CD4-positive, alpha-beta memory T cell (primary cell): ENCODE data around the gene PRDX3. TPM values are rescaled to one million over a fixed set of nuclear protein-coding genes. Genes with fewer than 3 reads are reported as not detected.

Source experiments
- CTCF ChIA-PET: fragments of 350-600 bp; sonication (Branson Sonifier 250); formaldehyde crosslinking; loops from one replicate; lab custom pipeline; 2021; ENCODE audit warnings: inconsistent platforms; ENCODE audit not compliant: partially characterized antibody; lab: Charles Lee
- POLR2A ChIA-PET: fragments of 350-600 bp; sonication (Branson Sonifier 250); formaldehyde crosslinking; loops from one replicate; lab custom pipeline; 2021; ENCODE audit not compliant: partially characterized antibody; lab: Charles Lee
- DNase-seq, 5 donors: peaks; one replicate each; pipeline versions ENCODE4 v3.0.0 to v3.0.0-alpha.2; 2020 to 2022; ENCODE audit warnings: mixed read lengths in 1 of 5
- H3K27ac ChIP-seq: one replicate; pipeline ENCODE4 v1.7.0; 2013; ENCODE audit warnings: low read depth, low read length
- H3K27me3 ChIP-seq: 2 replicates; pipeline ENCODE4 v1.7.0; 2013; ENCODE audit warnings: mild to moderate bottlenecking, low read length, moderate library complexity; ENCODE audit not compliant: insufficient read depth
- H3K36me3 ChIP-seq: 2 replicates; pipeline ENCODE4 v1.7.0; 2013; ENCODE audit warnings: mild to moderate bottlenecking, low read length, moderate library complexity; ENCODE audit not compliant: insufficient read depth
- H3K4me1 ChIP-seq: 2 replicates; pipeline ENCODE4 v1.7.0; 2013; ENCODE audit warnings: mild to moderate bottlenecking, low read length, moderate library complexity; ENCODE audit not compliant: insufficient read depth
- H3K4me3 ChIP-seq, 2 donors: one replicate each; pipeline ENCODE4 v1.7.0; 2013; ENCODE audit warnings: low read length in 2 of 2, mild to moderate bottlenecking in 1 of 2
- H3K9me3 ChIP-seq, 2 donors: one replicate each; pipeline ENCODE4 v1.7.0; 2013; ENCODE audit warnings: low read length in 2 of 2, control low read depth in 1 of 2; ENCODE audit not compliant: control insufficient read depth in 1 of 2
- H3K27ac Mint-ChIP-seq, 7 donors: one replicate each; pipeline ENCODE4 v1.8.0; 2020 to 2021; ENCODE audit warnings: mixed read lengths in 7 of 7, mild to moderate bottlenecking in 6 of 7, inconsistent platforms in 3 of 7, moderate library complexity in 3 of 7
- H3K27me3 Mint-ChIP-seq, 2 donors: one replicate each; pipeline ENCODE4 v1.8.0; 2020 to 2021; ENCODE audit warnings: mixed read lengths in 2 of 2
- H3K36me3 Mint-ChIP-seq, 2 donors: one replicate each; pipeline ENCODE4 v1.8.0; 2020 to 2021; ENCODE audit warnings: mixed read lengths in 2 of 2, inconsistent platforms in 1 of 2, mild to moderate bottlenecking in 1 of 2
- H3K4me1 Mint-ChIP-seq, 4 donors: one replicate each; pipeline ENCODE4 v1.8.0; 2020 to 2021; ENCODE audit warnings: mixed read lengths in 4 of 4, mild to moderate bottlenecking in 1 of 4
- H3K4me3 Mint-ChIP-seq, 8 donors: one replicate each; pipeline ENCODE4 v1.8.0; 2020 to 2021; ENCODE audit warnings: mixed read lengths in 8 of 8, mild to moderate bottlenecking in 7 of 8, moderate library complexity in 6 of 8, inconsistent platforms in 3 of 8
- H3K9me3 Mint-ChIP-seq, 8 donors: one replicate each; pipeline ENCODE4 v1.8.0; 2020 to 2021; ENCODE audit warnings: mixed read lengths in 8 of 8, mild to moderate bottlenecking in 5 of 8, inconsistent platforms in 3 of 8, moderate library complexity in 1 of 8
- intact Hi-C: fragments of 100-400 bp; cut with micrococcal nuclease; formaldehyde crosslinking; loops from one replicate; pipeline ENCODE4 v1.15.1; 2023
- polyA plus RNA-seq, 2 donors: library from polyadenylated mRNA; unstranded; fragments of 300-500 nt; fragmentation: Illumina TruSeq; gene quantifications; one replicate each; pipeline ENCODE4 v1.2.3, GENCODE V29; 2021
- total RNA-seq, 2 experiments: library from RNA; stranded (reverse); gene quantifications; one replicate each; pipeline ENCODE4 v1.2.3, GENCODE V29; 2021

PRDX3 gene
- total and polyA plus RNA-seq, 4 experiments from 2014 or later = 34.3 to 127 (median 81.6) TPM

DNA sequence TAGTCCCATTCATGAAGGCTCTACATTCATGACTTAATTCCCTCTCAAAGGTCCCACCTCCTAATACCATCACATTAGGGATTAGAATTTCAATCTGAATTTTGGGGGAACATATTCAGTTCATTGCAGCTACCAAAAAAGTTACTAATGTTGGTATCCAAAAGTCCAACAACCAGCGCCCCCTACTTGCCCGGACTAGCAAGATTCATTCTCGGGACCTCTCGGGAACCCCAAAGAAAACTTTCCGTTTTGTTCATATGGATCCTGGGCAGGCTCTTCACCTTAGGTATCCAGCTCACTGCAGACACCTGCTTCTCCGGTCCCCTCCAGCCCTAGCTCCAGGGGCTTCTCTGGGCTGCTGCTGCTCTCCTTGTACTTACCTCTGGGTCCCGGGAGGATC, 19.8 kb upstream of the PRDX3 start:
- Histone ChIP-seq H3K36me3 (no peaks in the 10 kb centered on the region), H3K4me1 (no peaks in the 10 kb centered on the region), H3K27me3 (no peaks in the 10 kb centered on the region), H3K4me3 (no peak overlapping the region), H3K27ac (no peak overlapping the region), H3K9me3 (no peaks in the 10 kb centered on the region)
- POLR2A ChIA-PET = interaction anchor here (1.1 to 1.5 kb wide), 2 partner anchors 19 to 217 kb away, joined by 3 read pairs; partner anchors contain the start of gene PRDX3
- CTCF ChIA-PET = interaction anchor here (0.7 to 3.4 kb wide), 29 partner anchors 8 to 404 kb away, joined by 3 to 59 read pairs (median 5); partner anchors contain the start of genes EIF3A, GRK5, PRDX3 and RGS10
- peak in 1 of 5 donors; percentile 24 for DNase-seq
- no peaks in the 10 kb centered on the region for H3K9me3 Mint-ChIP-seq
- peaks cover 0 to 1% (median 0%) of the 10 kb centered on the region in 4 donors for H3K4me1 Mint-ChIP-seq
- intact Hi-C loops = loop anchor here (1.0 to 2.0 kb wide), 2 partner anchors 59 to 344 kb away; partner anchors contain the start of gene RGS10
- no peaks in the 10 kb centered on the region for H3K36me3 Mint-ChIP-seq
- no peak overlapping the region for H3K4me3 Mint-ChIP-seq
- H3K27ac Mint-ChIP-seq = peak overlapping the region in 1 of 7 donors; percentile 53
- no peaks in the 10 kb centered on the region for H3K27me3 Mint-ChIP-seq

DNA sequence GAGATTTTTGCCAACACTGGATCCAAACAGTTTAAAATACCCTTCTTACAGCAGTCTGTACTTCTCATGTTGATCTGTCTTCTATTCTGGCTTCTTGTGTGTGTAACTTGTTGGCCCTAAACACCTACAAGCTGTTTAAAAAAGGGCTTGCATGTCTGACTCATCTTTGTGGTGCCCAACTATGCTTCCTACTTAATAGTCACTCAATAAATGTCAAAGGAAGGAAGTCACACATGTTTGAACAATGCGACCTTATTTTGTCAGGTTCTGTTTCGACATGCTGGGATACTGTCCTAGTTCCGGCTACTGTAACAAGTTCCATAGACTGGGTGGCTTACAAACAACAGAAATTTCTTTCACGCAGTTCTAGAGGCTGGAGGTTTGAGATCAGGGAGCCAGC, 19.3 kb upstream of the PRDX3 start:
- no peaks in the 10 kb centered on the region for H3K36me3 ChIP-seq
- intact Hi-C loops = loop anchor here (1.0 to 2.0 kb wide), 2 partner anchors 59 to 345 kb away; partner anchors contain the start of gene RGS10
- no peak overlapping the region for H3K4me3 Mint-ChIP-seq
- DNase-seq = no peak
- no peaks in the 10 kb centered on the region for H3K9me3 ChIP-seq
- no peaks in the 10 kb centered on the region for H3K27me3 Mint-ChIP-seq
- no peaks in the 10 kb centered on the region for H3K36me3 Mint-ChIP-seq
- H3K4me1 ChIP-seq = no peaks in the 10 kb centered on the region
- no peaks in the 10 kb centered on the region for H3K9me3 Mint-ChIP-seq
- H3K27ac Mint-ChIP-seq = no peak overlapping the region
- CTCF ChIA-PET = interaction anchor here (0.7 to 3.4 kb wide), 18 partner anchors 8 to 404 kb away, joined by 3 to 59 read pairs (median 4); partner anchors contain the start of genes PRDX3, RGS10 and SFXN4
- H3K27ac ChIP-seq = no peak overlapping the region
- no peak overlapping the region for H3K4me3 ChIP-seq
- H3K4me1 Mint-ChIP-seq = peaks cover 0 to 1% (median 0%) of the 10 kb centered on the region in 4 donors
- H3K27me3 ChIP-seq = no peaks in the 10 kb centered on the region
- POLR2A ChIA-PET = interaction anchor here (1.1 kb wide), 1 partner anchor 19 kb away, joined by 3 read pairs; the partner anchor contains the start of gene PRDX3

DNA sequence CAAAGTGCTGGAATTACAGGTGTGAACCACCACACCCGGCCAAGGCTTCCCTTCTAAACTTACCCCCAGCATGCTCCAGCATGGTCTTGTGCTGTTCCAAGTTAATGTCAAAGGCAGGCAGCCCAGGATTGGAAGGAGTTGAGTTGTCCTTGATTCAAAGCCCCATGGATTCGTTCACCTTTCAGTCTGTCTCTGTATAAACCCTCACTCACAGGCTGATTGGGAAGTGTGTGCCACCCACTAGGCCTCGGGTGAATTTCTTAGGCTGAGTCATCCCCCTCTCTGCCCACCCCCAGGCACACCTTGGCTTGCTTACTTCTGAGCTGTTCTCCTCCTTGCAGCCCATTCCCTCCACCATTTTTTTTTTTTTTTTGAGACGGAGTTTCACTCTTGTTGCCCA, 13.3 kb upstream of the PRDX3 start:
- ChIA-PET POLR2A (no interaction called here), CTCF (no interaction called here)
- peaks cover 12% of the 10 kb centered on the region for H3K4me1 ChIP-seq
- no peak overlapping the region for H3K27ac ChIP-seq
- Mint-ChIP-seq H3K9me3 (no peaks in the 10 kb centered on the region), H3K36me3 (no peaks in the 10 kb centered on the region), H3K4me3 (no peak overlapping the region), H3K27ac (no peak overlapping the region), H3K27me3 (no peaks in the 10 kb centered on the region), H3K4me1 (peaks cover 8 to 17% (median 10%) of the 10 kb centered on the region in 4 donors)
- H3K36me3 ChIP-seq = no peaks in the 10 kb centered on the region
- H3K27me3 ChIP-seq = no peaks in the 10 kb centered on the region
- no peak for DNase-seq
- H3K4me3 ChIP-seq = no peak overlapping the region
- H3K9me3 ChIP-seq = no peaks in the 10 kb centered on the region
- intact Hi-C loops = no loop called here

DNA sequence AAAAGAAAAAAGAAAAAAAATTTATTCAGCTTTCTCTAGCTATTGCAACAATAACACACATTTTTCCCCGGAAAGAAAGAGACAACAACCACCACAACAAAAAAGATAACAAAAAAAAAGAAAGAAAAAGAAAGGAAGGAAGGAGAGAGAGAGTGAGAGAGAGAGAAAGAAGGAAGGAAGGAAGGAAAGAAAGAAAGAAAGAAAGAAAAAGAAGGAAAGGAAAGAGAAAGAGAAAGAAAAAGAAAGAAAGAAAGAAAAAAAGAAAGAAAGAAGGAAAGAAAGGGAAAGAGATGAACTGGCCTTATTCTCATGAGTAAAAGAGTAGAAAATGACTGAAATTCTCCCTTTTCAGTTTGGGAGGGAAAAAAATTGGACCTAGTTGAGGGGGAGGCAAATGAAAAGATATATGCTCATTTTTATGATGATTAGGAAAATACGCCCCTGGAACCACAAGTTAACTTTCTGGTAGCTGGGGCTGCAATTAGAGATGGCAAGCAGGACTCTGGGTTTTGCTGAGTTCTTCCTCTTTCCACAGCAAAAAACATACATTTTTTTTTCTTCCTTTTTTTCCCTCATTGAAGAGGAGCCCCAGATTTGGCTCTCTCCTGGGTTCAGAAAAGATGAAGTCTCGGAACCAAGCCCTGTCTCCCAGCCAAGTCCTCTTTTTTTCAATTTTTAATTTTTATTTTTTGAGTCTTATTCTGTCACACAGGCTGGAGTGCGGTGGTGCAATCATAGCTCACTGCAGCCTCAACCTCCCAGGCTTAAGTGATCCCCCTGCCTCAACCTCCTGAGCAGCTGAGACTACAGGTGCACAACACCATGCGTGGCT, 12.6 kb upstream of the PRDX3 start:
- Mint-ChIP-seq H3K27me3 (no peaks in the 10 kb centered on the region), H3K9me3 (no peaks in the 10 kb centered on the region), H3K36me3 (no peaks in the 10 kb centered on the region), H3K27ac (no peak overlapping the region), H3K4me1 (peaks cover 8 to 17% (median 10%) of the 10 kb centered on the region in 4 donors), H3K4me3 (no peak overlapping the region)
- ChIA-PET POLR2A (interaction anchor here (1.1 kb wide), 1 partner anchor 12 kb away, joined by 3 read pairs; the partner anchor contains the start of gene PRDX3), CTCF (interaction anchor here (1.2 to 2.7 kb wide), 4 partner anchors 8 to 254 kb away, joined by 3 to 18 read pairs (median 6); partner anchors contain the start of gene GRK5)
- H3K4me3 ChIP-seq = no peak overlapping the region
- no peak for DNase-seq
- intact Hi-C loops = no loop called here
- H3K36me3 ChIP-seq = no peaks in the 10 kb centered on the region
- no peak overlapping the region for H3K27ac ChIP-seq
- H3K4me1 ChIP-seq = peaks cover 12% of the 10 kb centered on the region
- H3K9me3 ChIP-seq = no peaks in the 10 kb centered on the region
- H3K27me3 ChIP-seq = no peaks in the 10 kb centered on the region

DNA sequence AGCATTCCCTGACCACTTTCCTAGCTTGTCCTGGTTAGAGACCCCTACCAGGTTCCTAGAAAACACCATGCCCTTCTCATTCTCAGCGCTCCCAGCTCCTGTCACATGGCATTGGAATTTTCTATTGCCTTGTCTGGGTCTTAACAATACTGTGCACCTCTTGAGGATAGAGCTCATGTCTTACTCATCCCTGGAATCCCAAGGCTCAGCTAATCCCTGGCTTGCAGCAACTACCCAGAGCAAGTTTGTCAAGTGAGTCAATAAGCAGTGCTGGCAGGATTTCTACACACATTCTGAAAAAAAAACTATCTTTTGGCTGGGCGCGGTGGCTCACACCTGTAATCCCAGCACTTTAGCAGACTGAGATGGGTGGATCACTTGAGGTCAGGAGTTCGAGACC, 11.7 kb upstream of the PRDX3 start:
- Histone ChIP-seq H3K4me1 (peaks cover 12% of the 10 kb centered on the region), H3K27ac (no peak overlapping the region), H3K36me3 (no peaks in the 10 kb centered on the region), H3K27me3 (no peaks in the 10 kb centered on the region), H3K4me3 (no peak overlapping the region), H3K9me3 (no peaks in the 10 kb centered on the region)
- H3K27me3 Mint-ChIP-seq = no peaks in the 10 kb centered on the region
- H3K4me1 Mint-ChIP-seq = peaks cover 8 to 17% (median 10%) of the 10 kb centered on the region in 4 donors
- H3K4me3 Mint-ChIP-seq = no peak overlapping the region
- ChIA-PET POLR2A (interaction anchor here (1.1 kb wide), 2 partner anchors 11 to 17 kb away, joined by 3 to 6 read pairs; partner anchors contain the start of genes GRK5 and PRDX3), CTCF (interaction anchor here (0.6 to 2.7 kb wide), 8 partner anchors 8 to 394 kb away, joined by 3 to 18 read pairs (median 4); partner anchors contain the start of gene GRK5)
- no peaks in the 10 kb centered on the region for H3K36me3 Mint-ChIP-seq
- intact Hi-C loops = no loop called here
- no peaks in the 10 kb centered on the region for H3K9me3 Mint-ChIP-seq
- DNase-seq = no peak
- H3K27ac Mint-ChIP-seq = peak overlapping the region in 2 of 7 donors; percentile 66 to 68

DNA sequence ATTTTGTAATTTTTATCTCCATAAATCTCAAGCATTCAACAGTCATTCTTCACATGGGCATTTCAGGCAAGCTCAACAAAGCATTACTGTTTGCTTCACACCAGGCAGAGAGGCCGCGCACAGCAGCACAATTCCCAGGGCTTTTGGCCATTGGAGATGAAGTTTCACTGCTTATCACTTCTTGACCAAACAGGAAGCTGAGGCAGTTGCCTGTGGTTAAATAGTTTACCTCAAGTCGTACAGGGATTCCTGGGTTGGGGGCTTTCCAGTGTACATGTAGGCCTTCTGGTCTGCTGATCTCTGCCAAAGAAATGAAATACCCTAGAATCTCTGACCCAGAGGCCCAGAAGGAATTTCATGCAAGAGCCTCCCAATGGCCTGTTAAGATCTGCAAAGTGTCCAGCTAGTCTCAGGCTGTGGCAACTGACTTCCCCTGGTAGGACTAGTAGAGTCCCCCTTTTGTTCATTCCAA, 11.2 kb upstream of the PRDX3 start:
- H3K9me3 ChIP-seq = no peaks in the 10 kb centered on the region
- H3K36me3 Mint-ChIP-seq = no peaks in the 10 kb centered on the region
- no peak overlapping the region for H3K27ac Mint-ChIP-seq
- peak in 1 of 5 donors; percentile 27 for DNase-seq
- peak overlapping the region in 1 of 8 donors; percentile 49 for H3K4me3 Mint-ChIP-seq
- H3K36me3 ChIP-seq = no peaks in the 10 kb centered on the region
- H3K4me1 ChIP-seq = peaks cover 12% of the 10 kb centered on the region
- no peak overlapping the region for H3K4me3 ChIP-seq
- no peaks in the 10 kb centered on the region for H3K9me3 Mint-ChIP-seq
- ChIA-PET POLR2A (interaction anchor here (1.1 kb wide), 2 partner anchors 11 to 17 kb away, joined by 3 to 6 read pairs; partner anchors contain the start of genes GRK5 and PRDX3), CTCF (interaction anchor here (0.7 to 2.7 kb wide), 7 partner anchors 9 to 256 kb away, joined by 3 to 18 read pairs (median 6); partner anchors contain the start of gene GRK5)
- no peak overlapping the region for H3K27ac ChIP-seq
- intact Hi-C loops = no loop called here
- H3K27me3 ChIP-seq = no peaks in the 10 kb centered on the region
- H3K4me1 Mint-ChIP-seq = peaks cover 8 to 17% (median 10%) of the 10 kb centered on the region in 4 donors
- H3K27me3 Mint-ChIP-seq = no peaks in the 10 kb centered on the region
